ENCODE data around the gene EXOC6B.

Gene EXOC6B

DNA sequence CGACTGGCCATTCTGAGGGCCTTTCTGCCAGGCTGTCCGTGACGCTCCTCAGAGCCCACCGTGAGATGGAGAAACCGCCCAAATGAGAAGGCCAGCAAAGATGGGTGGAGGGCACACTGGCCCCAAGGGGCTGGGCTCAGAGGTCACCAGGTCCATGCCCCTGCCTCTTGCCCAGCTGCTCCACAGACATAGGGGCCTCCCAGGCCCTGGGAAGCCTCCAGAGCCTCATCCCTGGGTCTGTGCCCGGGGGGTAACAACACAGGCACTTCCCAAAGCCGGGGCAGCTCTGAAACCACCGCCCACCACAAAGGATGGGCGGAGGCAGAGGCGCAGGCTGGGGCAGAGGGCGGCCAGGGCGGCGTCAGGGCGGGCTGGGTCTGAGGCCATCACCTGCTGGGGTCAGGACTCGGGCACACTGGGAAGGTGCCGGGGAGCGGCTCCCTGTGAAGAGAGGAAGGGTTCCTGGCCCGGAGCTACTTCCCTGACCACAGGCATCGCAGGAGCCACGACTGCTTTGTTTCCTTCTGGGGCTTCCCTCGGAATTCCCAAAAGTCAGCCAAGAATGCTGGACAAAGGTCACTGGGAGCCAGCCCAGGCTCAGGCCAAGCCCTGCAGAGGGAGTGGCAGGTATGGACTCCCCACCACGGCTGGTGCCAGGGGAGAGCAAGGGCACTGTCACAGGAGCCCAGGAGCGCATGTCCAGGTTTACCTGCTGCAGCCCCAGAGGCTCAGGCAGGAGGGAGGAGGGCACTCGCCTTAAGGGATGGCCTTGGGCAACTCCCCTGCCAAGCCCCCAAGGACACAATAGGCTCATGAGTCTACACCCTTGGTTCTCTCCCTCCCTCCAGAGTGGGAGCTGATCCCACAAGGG is 687.6 kb downstream of the EXOC6B start:
- no peak overlapping the region for H3K4me3 ChIP-seq
- no peaks in the 10 kb centered on the region for H3K27me3 ChIP-seq (ENCODE audit: low read depth)
- no peak for DNase-seq (ENCODE audit: low spot score in 2 of 2)
- H3K4me1 ChIP-seq, result peaks cover 6% of the 10 kb centered on the region
- no peaks in the 10 kb centered on the region for H3K9me3 ChIP-seq
- H3K36me3 ChIP-seq (replicated peaks), result no peaks in the 10 kb centered on the region; the same call in 1 of the 2 replicates
- in situ Hi-C loops (cut with MboI; ENCODE audit: low sequenced_read_pairs), result no loop called here

DNA sequence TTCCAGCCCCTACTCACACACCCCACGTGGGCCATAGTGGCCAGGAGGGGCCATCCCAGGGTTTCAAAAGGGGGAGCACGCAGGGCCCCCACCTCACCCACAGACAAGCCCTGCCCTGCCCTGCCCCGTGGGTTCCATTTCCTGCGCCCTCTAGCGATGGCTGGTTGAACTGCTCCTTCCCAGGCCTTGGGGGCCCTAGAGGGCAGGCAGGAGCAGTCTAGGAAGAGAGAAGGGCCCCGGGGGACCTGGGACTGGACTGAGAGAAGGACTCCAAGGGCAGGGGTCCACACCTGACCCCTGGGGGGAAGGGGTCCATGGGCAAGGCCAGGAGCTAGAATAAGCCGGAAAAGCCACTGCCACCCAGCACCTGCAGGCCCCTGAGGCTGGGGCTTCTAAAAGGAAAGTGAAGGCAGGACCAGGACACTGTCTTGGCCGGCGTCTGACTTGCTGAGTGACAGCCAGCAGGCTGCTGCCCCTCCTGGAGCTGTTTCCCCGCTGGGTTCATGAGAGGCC is 688.3 kb downstream of the EXOC6B start:
- Histone ChIP-seq H3K9me3 (no peaks in the 10 kb centered on the region), H3K27me3 (ENCODE audit: low read depth) (no peaks in the 10 kb centered on the region), H3K4me3 (no peak overlapping the region), H3K36me3 (replicated peaks) (peaks cover 1% of the 10 kb centered on the region; the same call in 1 of the 2 replicates), H3K4me1 (peaks cover under 1% of the 10 kb centered on the region)
- DNase-seq (ENCODE audit: low spot score in 2 of 2), result peak; percentile 18 to 86
- in situ Hi-C loops (cut with MboI; ENCODE audit: low sequenced_read_pairs), result no loop called here

DNA sequence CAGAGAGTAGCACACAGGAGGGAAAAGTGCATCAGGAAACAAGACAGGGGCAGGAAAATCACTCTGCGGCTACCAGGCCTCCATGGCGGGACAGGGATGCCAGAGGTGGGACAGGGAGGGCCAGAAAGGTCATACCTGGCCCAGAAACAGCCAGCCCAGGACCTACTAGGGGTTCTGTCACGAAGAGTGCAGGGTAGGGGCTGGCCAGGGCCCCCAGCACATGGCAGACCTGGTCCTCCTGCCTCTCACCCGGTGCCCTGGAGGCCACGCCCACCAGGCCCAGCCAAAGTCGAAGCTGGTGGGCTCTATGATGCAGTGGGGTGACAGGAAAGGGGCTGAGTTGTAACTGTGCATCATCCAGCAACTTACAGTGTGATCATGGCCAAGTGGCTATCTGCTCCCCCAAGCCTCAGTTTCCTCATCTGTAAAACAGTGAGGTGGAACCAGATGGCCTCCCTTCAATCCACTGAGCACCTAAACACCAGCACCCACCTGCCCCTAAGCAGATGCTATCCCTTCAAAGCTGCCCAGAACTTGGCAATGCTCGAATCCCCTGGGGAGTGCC is 688.8 kb downstream of the EXOC6B start:
- DNase-seq (ENCODE audit: low spot score in 2 of 2), result no peak
- Histone ChIP-seq H3K27me3 (ENCODE audit: low read depth) (no peaks in the 10 kb centered on the region), H3K4me3 (no peak overlapping the region), H3K36me3 (replicated peaks) (peaks cover 2% of the 10 kb centered on the region; the same call in 1 of the 2 replicates), H3K9me3 (no peaks in the 10 kb centered on the region), H3K4me1 (no peaks in the 10 kb centered on the region)
- in situ Hi-C loops (cut with MboI; ENCODE audit: low sequenced_read_pairs), result no loop called here

DNA sequence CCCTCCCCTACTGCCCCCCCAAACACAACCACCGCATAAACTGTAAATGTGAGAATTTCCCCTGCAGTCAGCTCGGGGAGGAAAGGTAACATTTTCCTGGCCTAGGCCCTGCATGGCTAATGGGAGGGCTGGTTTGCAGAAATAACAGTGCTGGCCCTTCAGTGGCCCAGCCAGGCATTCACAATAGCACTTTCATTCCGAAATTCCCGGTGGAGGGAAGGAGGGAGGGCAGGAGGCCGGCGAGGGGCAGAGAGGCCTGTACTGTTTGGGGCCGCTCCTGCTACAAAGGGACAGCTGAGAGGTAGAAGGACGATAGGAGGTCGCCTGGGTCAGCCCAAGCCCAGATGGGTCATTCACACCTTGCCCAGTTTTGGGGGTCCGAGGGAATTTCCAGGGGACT is 689.5 kb downstream of the EXOC6B start:
- no peaks in the 10 kb centered on the region for H3K27me3 ChIP-seq (ENCODE audit: low read depth)
- no peaks in the 10 kb centered on the region for H3K4me1 ChIP-seq
- H3K9me3 ChIP-seq, result no peaks in the 10 kb centered on the region
- in situ Hi-C loops (cut with MboI; ENCODE audit: low sequenced_read_pairs), result no loop called here
- H3K4me3 ChIP-seq, result no peak overlapping the region
- DNase-seq (ENCODE audit: low spot score in 2 of 2), result no peak
- H3K36me3 ChIP-seq (replicated peaks), result peaks cover 2% of the 10 kb centered on the region; the same call in 1 of the 2 replicates

DNA sequence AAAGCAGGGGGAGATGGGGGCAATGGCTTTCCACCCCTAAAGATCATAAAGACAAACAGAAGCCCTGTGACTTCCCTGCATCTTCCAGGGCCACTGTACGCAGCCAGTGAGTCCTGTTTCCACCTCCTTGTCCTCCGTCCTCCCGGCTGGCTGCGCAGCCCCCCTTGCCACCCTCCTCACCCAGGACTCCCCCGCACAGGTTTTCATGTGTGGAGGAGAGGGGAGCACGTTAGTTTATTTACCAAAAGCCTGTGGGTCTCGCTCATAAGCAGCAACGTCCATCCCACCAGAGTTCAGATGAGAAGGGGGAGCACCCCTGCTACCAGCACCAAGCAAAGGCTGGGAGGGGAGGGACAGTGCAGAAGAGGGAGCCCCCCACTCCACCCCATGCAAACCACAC is 689.9 kb downstream of the EXOC6B start:
- no peak overlapping the region for H3K4me3 ChIP-seq
- DNase-seq (ENCODE audit: low spot score in 2 of 2), result no peak
- H3K9me3 ChIP-seq, result no peaks in the 10 kb centered on the region
- H3K27me3 ChIP-seq (ENCODE audit: low read depth), result no peaks in the 10 kb centered on the region
- peaks cover 2% of the 10 kb centered on the region; the same call in 1 of the 2 replicates for H3K36me3 ChIP-seq (replicated peaks)
- in situ Hi-C loops (cut with MboI; ENCODE audit: low sequenced_read_pairs), result no loop called here
- no peaks in the 10 kb centered on the region for H3K4me1 ChIP-seq

DNA sequence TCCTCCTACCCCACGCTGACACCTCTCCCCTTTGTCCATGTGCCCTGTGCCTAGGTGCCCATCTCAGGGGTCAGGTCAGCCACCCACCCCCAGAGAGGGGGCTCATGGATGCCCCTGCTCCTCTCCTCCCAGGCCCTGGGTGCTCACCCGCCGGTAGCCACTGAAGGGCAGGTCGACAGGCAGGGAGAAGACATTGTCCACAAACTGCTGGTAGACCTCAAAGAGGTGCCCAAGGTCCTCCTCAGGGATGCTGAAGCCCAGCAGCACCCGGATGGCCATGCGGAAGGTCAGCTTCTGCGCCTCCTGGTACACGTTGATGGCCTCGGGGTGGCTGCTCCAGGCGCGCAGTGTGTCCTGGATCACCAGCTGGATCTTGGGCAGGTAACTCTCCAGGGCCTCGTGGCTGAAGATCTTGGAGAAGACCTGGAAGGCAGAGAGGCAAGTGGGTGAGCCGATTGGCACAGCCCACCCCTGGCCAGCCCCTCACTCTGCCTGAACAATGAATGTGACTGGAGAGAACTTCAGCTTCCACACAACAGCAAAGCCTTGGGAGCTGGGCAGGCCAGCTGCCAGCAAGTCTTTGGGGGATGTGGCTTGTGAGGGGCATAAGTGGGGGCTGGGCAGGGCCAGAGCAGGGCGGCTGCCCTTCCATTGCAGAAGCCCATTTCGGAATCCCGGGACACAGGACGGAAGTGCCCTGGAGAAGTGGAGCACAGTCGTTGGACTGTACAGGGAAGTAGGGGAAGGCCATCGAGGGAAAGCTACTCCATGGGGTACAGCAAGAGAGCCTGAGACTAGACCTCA is 690.6 kb downstream of the EXOC6B start:
- Histone ChIP-seq H3K27me3 (ENCODE audit: low read depth) (no peaks in the 10 kb centered on the region), H3K36me3 (replicated peaks) (peaks cover 2% of the 10 kb centered on the region; the same call in 1 of the 2 replicates), H3K4me3 (no peak overlapping the region), H3K9me3 (no peaks in the 10 kb centered on the region), H3K4me1 (no peaks in the 10 kb centered on the region)
- in situ Hi-C loops (cut with MboI; ENCODE audit: low sequenced_read_pairs), result no loop called here
- DNase-seq (ENCODE audit: low spot score in 2 of 2), result no peak

DNA sequence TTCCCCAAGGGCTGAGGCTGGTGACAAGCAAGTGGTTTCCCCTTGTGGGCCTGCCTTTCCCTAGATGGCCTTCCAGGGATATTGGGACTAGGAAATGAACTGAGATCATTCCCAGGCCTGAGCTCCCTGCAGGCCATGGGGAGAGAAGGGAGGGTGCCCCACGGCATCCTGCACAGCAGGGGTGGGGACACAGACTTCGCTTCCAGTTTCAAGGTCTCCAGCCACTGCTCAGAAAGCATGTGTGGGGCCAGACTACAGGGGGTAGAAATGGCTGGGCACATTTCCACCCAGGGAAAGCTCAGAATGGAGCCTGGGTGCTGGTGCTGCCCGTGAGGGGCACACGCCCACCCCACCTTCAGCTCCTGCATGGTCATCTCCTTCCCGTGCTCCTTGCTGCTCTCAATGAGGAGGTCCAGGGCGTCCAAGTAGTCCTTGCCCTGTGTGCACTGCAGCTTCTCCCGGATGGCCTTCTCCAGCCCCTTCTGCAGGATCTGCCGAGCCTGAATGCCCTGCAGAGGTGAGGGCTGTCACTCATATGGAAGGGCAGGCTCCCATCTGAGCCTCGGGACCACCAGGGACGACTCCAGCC is 691.3 kb downstream of the EXOC6B start:
- no peaks in the 10 kb centered on the region for H3K27me3 ChIP-seq (ENCODE audit: low read depth)
- H3K4me1 ChIP-seq, result no peaks in the 10 kb centered on the region
- H3K36me3 ChIP-seq (replicated peaks), result peaks cover 2% of the 10 kb centered on the region; the same call in 1 of the 2 replicates
- DNase-seq (ENCODE audit: low spot score in 2 of 2), result no peak
- H3K4me3 ChIP-seq, result no peak overlapping the region
- H3K9me3 ChIP-seq, result no peaks in the 10 kb centered on the region
- in situ Hi-C loops (cut with MboI; ENCODE audit: low sequenced_read_pairs), result no loop called here

DNA sequence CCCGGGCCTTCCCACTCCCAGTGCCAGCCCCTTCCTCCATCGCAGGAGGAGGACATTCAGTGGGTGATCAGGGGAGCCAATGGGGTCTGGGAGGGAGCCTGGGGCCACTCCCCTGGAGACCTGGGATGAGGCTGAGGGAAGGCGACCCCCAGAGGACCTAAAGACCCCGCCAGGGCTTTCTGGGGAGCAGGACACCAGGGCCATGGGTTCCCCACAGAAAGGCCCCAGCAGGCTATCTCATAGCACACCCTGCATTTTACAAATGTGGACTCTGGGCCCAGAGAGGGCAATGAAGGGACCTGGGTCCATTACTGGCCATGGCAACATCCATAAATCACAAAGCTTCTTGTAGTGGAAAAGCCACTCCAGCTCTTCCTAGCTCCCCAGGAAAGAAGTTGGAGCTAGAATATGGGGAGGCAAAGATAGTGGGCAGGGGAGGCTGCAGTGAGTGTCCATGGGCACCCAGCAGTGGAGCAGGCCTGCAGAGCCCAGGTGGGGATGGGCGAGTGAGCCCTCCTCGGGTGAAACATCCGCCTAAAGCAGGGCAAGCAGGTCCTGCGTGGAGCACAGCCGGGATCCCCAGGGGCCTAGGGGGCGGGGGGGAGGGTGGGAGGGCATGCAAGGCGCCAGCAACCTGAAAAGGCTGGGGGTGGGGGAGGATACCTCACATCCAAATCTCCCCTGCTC is 692.0 kb downstream of the EXOC6B start:
- H3K36me3 ChIP-seq (replicated peaks), result peaks cover 2% of the 10 kb centered on the region; the same call in 1 of the 2 replicates
- no peak overlapping the region for H3K4me3 ChIP-seq
- no peaks in the 10 kb centered on the region for H3K27me3 ChIP-seq (ENCODE audit: low read depth)
- in situ Hi-C loops (cut with MboI; ENCODE audit: low sequenced_read_pairs), result no loop called here
- H3K4me1 ChIP-seq, result no peaks in the 10 kb centered on the region
- H3K9me3 ChIP-seq, result no peaks in the 10 kb centered on the region
- DNase-seq (ENCODE audit: low spot score in 2 of 2), result no peak

DNA sequence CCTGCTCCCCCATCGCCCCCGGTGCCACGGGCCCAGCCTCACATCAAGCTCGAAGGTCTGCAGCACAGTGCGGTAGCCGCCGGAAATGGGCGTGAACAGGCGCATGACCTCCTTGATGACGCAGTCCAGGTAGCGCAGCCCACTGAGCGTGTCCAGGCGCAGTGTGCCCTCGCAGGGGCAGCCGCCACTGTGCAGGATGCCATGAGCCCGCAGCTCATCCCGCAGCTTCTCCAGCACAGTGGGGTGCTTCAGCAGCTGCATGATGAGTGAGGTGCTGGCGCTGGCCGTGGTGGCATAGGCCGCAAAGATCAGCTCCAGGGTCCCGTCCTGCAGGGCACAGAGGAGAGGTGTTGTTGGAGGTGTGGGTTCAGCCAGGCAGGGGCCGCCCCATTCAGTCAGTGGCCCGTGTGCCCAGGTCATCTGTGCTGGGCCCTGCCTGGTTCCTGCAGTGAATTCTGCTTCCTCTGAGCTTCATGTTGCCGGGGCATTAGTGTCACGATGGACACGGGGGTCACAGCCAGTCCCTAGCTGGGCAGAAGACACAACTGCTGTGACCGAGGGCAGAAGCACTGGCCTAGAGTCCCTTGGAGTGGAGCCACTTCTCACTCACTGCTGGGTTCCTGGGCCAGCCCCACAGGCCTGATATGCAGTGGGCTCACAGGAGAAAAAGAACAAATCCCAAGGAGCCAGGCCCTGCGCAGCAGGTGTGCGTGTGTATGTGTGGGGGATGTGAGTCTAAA is 692.7 kb downstream of the EXOC6B start:
- DNase-seq (ENCODE audit: low spot score in 2 of 2), result no peak
- Histone ChIP-seq H3K9me3 (no peaks in the 10 kb centered on the region), H3K4me3 (no peak overlapping the region), H3K36me3 (replicated peaks) (peaks cover 2% of the 10 kb centered on the region; the same call in 1 of the 2 replicates), H3K4me1 (no peaks in the 10 kb centered on the region), H3K27me3 (ENCODE audit: low read depth) (no peaks in the 10 kb centered on the region)
- in situ Hi-C loops (cut with MboI; ENCODE audit: low sequenced_read_pairs), result no loop called here

DNA sequence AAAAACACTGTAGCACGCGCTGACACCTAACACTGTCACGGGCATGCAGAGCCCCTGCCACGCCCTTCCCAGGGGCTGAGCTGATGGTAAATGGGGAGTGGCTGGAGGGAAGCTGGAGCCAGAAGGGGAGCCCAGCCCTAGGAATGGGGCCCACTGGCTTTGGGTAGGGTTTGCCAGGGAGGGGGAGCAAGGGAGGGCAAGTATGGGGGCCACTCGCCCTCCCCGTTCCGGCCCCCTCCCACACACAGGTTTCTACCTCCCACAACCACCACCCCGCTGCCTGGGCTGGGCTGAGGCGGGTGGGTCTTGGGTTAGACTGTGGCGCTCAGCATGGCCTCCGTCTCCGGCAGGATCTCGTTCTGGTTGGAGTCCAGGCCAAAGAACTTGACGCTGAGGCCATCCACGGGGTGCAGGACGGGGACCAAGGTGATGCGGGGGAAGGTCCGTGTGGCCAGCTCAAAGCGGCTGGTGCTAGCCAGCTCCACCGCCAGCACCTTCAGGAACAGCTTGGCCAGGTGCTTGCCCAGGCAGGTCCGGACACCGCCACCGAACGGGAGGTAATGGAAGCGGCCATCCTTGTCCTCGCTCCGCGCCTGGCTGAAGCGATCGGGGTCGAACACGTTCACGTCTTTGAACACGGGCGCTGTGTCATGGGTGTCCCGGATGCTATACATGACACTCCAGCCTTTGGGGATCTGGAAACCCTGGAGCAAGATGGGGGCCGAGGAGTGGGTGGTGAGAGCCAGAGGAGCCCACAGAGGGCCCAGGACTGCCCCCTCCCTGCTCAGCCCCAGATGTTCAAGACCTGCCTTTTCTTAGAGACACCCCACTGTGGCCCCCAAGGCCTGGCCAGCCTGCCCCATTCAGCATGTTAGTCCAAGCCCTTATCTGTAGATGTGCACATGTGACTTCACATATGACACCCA is 693.7 kb downstream of the EXOC6B start:
- Histone ChIP-seq H3K36me3 (replicated peaks) (peaks cover 2% of the 10 kb centered on the region; the same call in 1 of the 2 replicates), H3K9me3 (no peaks in the 10 kb centered on the region), H3K4me3 (no peak overlapping the region), H3K4me1 (no peaks in the 10 kb centered on the region), H3K27me3 (ENCODE audit: low read depth) (no peaks in the 10 kb centered on the region)
- in situ Hi-C loops (cut with MboI; ENCODE audit: low sequenced_read_pairs), result no loop called here
- DNase-seq (ENCODE audit: low spot score in 2 of 2), result no peak

DNA sequence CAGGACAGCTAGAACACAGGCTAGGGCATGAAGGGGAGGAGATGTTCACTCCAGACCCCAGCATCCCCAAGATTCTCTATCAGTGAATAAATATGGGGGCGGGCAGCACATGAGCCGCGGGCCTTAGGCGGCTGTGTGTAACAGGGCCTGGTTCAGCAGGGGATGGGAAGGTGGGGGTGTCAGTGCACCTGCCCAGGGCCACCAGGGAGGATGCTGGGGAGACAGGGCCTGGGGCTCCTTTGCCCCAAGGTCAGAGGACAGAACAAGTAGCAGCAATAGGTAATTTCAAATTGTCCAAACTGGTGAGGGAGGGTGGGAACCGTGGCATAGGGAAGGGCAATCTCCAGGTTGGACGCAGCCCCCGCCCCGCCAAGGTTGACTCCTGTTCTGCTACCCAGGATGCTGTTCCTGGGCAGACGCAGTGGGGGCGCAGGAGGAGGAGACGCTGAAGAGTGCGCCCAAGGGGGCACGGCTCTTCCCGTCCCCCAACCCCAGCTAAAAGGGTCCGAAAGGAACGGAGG is 694.4 kb downstream of the EXOC6B start:
- Histone ChIP-seq H3K9me3 (no peaks in the 10 kb centered on the region), H3K4me3 (no peak overlapping the region), H3K4me1 (no peaks in the 10 kb centered on the region), H3K36me3 (replicated peaks) (peaks cover 2% of the 10 kb centered on the region; the same call in 1 of the 2 replicates), H3K27me3 (ENCODE audit: low read depth) (no peaks in the 10 kb centered on the region)
- in situ Hi-C loops (cut with MboI; ENCODE audit: low sequenced_read_pairs), result no loop called here
- DNase-seq (ENCODE audit: low spot score in 2 of 2), result no peak

Data from HAP-1 (cell line).